ENCODE results near the gene IL17RA.

DNA sequence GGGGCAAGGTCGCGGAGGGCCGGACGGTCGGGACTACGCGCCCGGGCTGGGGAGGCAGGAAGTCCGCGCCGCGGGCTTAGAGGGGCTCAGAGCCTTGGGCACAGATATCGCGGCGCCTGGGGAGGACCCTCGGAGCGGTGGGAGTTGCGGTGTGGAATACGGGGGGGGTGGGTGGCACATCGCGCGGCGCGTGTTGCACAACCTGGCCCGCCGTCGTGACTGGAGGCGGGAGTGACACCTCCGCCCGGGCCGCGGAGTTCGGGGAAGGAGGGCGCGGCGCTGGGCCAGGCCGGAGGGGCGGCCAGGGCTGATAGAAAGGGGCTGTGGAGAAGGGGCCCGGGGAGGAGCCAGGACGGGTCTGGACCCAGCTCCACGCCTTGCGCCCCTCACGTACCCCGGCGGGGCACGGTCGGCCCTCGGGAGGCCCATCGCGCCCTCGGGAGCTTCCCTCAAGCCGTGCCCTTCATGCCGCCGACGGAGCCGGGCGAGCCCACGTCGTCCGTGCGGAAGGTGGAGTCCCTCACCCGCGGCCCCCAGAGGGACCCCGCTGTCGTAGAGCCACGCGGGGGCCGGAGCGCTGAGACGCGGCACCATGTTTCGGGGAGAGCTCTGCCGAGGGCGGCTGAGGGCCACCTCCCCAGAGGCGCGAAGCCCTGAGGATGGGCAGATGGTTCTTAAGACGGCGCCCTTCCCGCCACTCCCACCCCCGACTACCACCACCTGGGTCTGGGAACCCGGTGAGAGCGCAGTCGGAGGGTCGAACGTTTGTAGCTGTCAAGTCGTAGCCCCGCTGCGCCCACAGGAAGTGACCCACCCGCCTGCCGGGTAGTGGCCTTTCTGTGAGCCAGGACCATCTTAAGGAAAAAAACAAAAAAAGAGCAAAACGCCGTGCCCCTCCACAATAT lies 729 bp downstream of the IL17RA start:
- TF ChIP-seq CTCF (IDR thresholded peaks at IDR 0.05; ENCODE audit: poor library complexity, severe bottlenecking) (no peak), SMC3 (conservative IDR thresholded peaks at IDR 0.05; ENCODE audit: poor library complexity) (no peak)
